ENCODE data around the gene TASP1.
A peak's percentile ranks its signal among the peaks of the same experiment; 100 is the strongest.

Gene TASP1

GRCh38 chr20:13571662-13572061 is 67.1 kb downstream of the TASP1 start:
- DNase-seq (ENCODE audit: low spot score) = no peak

GRCh38 chr20:13567663-13568062 is 71.1 kb downstream of the TASP1 start:
- no peak for DNase-seq (ENCODE audit: low spot score)

GRCh38 chr20:13563854-13564253 is 74.9 kb downstream of the TASP1 start:
- no peak for DNase-seq (ENCODE audit: low spot score)

GRCh38 chr20:13554706-13555105 is 84.0 kb downstream of the TASP1 start:
- no peak for DNase-seq (ENCODE audit: low spot score)

GRCh38 chr20:13554076-13554475 is 84.7 kb downstream of the TASP1 start:
- no peak for DNase-seq (ENCODE audit: low spot score)

GRCh38 chr20:13552061-13552460 is 86.7 kb downstream of the TASP1 start:
- DNase-seq (ENCODE audit: low spot score) = no peak

GRCh38 chr20:13549451-13549850 is 89.3 kb downstream of the TASP1 start:
- no peak for DNase-seq (ENCODE audit: low spot score)

GRCh38 chr20:13546497-13547131 is 92.1 kb downstream of the TASP1 start:
- DNase-seq (ENCODE audit: low spot score) = peak; percentile 77

- no peak for DNase-seq (ENCODE audit: low spot score)
Observed at GRCh38 chr20:13545790-13546189, 92.9 kb downstream of the TASP1 start.

GRCh38 chr20:13543783-13544182 is 94.9 kb downstream of the TASP1 start:
- DNase-seq (ENCODE audit: low spot score) = no peak

GRCh38 chr20:13535627-13536026 is 103.1 kb downstream of the TASP1 start:
- DNase-seq (ENCODE audit: low spot score) = no peak

- DNase-seq (ENCODE audit: low spot score) = no peak
Observed at GRCh38 chr20:13533946-13534345, 104.8 kb downstream of the TASP1 start.

GRCh38 chr20:13530146-13530545 is 108.6 kb downstream of the TASP1 start:
- DNase-seq (ENCODE audit: low spot score) = no peak

- no peak for DNase-seq (ENCODE audit: low spot score)
Observed at GRCh38 chr20:13526551-13526950, 112.2 kb downstream of the TASP1 start.

GRCh38 chr20:13525225-13525940 is 113.3 kb downstream of the TASP1 start:
- DNase-seq (ENCODE audit: low spot score) = no peak

- no peak for DNase-seq (ENCODE audit: low spot score)
Observed at GRCh38 chr20:13524339-13524738, 114.4 kb downstream of the TASP1 start.

- DNase-seq (ENCODE audit: low spot score) = no peak
Observed at GRCh38 chr20:13517831-13518230, 120.9 kb downstream of the TASP1 start.

- DNase-seq (ENCODE audit: low spot score) = no peak
Observed at GRCh38 chr20:13515796-13516558, 122.8 kb downstream of the TASP1 start.

GRCh38 chr20:13515291-13515690 is 123.4 kb downstream of the TASP1 start:
- DNase-seq (ENCODE audit: low spot score) = no peak

GRCh38 chr20:13510837-13511488 is 127.8 kb downstream of the TASP1 start:
- DNase-seq (ENCODE audit: low spot score) = no peak

- no peak for DNase-seq (ENCODE audit: low spot score)
Observed at GRCh38 chr20:13507646-13508045, 131.1 kb downstream of the TASP1 start.

- no peak for DNase-seq (ENCODE audit: low spot score)
Observed at GRCh38 chr20:13501500-13501899, 137.2 kb downstream of the TASP1 start.

GRCh38 chr20:13494019-13494418 is 144.7 kb downstream of the TASP1 start:
- DNase-seq (ENCODE audit: low spot score) = no peak
